ENCODE results near the gene PIP5K1B. TPM values are rescaled to one million over a fixed set of nuclear protein-coding genes. Genes with fewer than 3 reads are reported as not detected.

The PIP5K1B gene
- total RNA-seq, 1 donor from 2014 or later: not detected

GRCh38 chr9:68739621-68740174 is 34.7 kb downstream of the PIP5K1B start:
- no peak for DNase-seq

- no peak for DNase-seq
These were observed 35.5 kb downstream of the PIP5K1B start for GRCh38 chr9:68740561-68740960.

- no peak for DNase-seq
These were observed 36.2 kb downstream of the PIP5K1B start for GRCh38 chr9:68741234-68741633.

GRCh38 chr9:68741704-68742332 is 36.8 kb downstream of the PIP5K1B start:
- DNase-seq: no peak

GRCh38 chr9:68742333-68742730 is 37.3 kb downstream of the PIP5K1B start:
- DNase-seq: no peak

GRCh38 chr9:68744426-68744825 is 39.4 kb downstream of the PIP5K1B start:
- DNase-seq: no peak

GRCh38 chr9:68746525-68746924 is 41.5 kb downstream of the PIP5K1B start:
- no peak for DNase-seq

- DNase-seq: no peak
These were observed 42.0 kb downstream of the PIP5K1B start for GRCh38 chr9:68747043-68747533.

GRCh38 chr9:68749135-68749534 is 44.1 kb downstream of the PIP5K1B start:
- no peak for DNase-seq

GRCh38 chr9:68749579-68750159 is 44.6 kb downstream of the PIP5K1B start:
- DNase-seq: no peak

- DNase-seq: no peak
These were observed 45.2 kb downstream of the PIP5K1B start for GRCh38 chr9:68750255-68750654.

- no peak for DNase-seq
These were observed 45.7 kb downstream of the PIP5K1B start for GRCh38 chr9:68750786-68751185.

GRCh38 chr9:68751556-68751955 is 46.5 kb downstream of the PIP5K1B start:
- DNase-seq: no peak

- no peak for DNase-seq
These were observed 50.0 kb downstream of the PIP5K1B start for GRCh38 chr9:68755051-68755450.

- DNase-seq: no peak
These were observed 50.7 kb downstream of the PIP5K1B start for GRCh38 chr9:68755752-68756151.

GRCh38 chr9:68759981-68760673 is 55.1 kb downstream of the PIP5K1B start:
- DNase-seq: no peak

GRCh38 chr9:68760674-68761333 is 55.8 kb downstream of the PIP5K1B start:
- no peak for DNase-seq

GRCh38 chr9:68762570-68762969 is 57.5 kb downstream of the PIP5K1B start:
- no peak for DNase-seq

GRCh38 chr9:68763104-68763503 is 58.1 kb downstream of the PIP5K1B start:
- DNase-seq: no peak

GRCh38 chr9:68768619-68769018 is 63.6 kb downstream of the PIP5K1B start:
- DNase-seq: no peak

- no peak for DNase-seq
These were observed 64.8 kb downstream of the PIP5K1B start for GRCh38 chr9:68769852-68770251.

- no peak for DNase-seq
These were observed 66.3 kb downstream of the PIP5K1B start for GRCh38 chr9:68771376-68771775.
